OCI-LY7 (cell line): ENCODE data around the gene TLR9.

Source experiments
- EZH2phosphoT487 ChIP-seq: fragments of 200-600 bp; sonication (generic); IDR thresholded peaks from 2 replicates; pipeline ENCODE4 v1.6.1; 2018; ENCODE audit warnings: low read depth, borderline replicate concordance, mild to moderate bottlenecking, mixed run types, antibody characterized with exemption, low read length, moderate library complexity, mixed read lengths
- TF ChIP-seq, protein P1 (sequence below): fragments of 200-600 bp; sonication (generic); conservative IDR thresholded peaks from 2 replicates; pipeline ENCODE4 v1.5.1; 2014; ENCODE audit warnings: mild to moderate bottlenecking, antibody characterized with exemption, low read length, moderate library complexity, mixed read lengths

DNA sequence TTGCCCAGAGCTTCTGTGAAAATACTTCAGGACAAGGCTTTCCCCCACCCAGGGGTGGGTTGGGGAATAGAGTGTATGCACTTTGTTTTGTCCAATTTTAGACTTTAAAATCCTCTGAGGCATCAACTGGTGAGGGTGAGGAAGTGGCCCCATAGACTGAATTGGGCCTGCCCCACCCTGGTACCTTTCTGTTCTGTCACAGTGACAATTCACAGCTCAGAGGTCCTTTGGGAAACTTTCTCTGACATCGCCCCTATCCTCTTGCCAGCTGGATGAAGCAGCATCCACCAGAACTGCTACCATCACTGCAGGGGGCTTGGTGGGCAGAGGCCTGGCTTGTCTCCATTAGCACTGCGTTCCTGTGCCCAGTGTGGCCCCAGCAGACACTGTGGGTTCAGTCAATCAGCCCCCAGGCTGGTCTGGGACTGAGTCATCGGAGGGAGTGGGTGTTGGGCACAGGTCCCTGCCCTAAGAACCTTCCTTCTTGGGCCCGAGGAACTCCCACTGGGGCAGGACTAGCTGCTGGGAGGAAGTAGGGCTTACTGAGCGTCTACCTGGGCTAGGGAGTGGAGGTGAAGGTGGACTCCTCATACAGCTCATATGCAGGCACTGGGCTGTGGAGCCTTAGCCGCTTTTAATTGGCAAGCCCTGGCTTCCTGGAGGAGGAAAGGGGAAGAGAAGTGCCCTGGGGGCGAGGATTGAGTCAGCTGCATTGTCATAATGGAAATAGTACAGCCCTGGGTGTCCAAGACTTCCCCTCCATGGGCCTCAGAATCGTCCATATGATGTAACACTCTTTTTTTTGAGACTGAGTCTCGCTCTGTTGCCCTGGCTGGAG, 18.6 kb upstream of the TLR9 start:
- TF ChIP-seq, protein P1, sequence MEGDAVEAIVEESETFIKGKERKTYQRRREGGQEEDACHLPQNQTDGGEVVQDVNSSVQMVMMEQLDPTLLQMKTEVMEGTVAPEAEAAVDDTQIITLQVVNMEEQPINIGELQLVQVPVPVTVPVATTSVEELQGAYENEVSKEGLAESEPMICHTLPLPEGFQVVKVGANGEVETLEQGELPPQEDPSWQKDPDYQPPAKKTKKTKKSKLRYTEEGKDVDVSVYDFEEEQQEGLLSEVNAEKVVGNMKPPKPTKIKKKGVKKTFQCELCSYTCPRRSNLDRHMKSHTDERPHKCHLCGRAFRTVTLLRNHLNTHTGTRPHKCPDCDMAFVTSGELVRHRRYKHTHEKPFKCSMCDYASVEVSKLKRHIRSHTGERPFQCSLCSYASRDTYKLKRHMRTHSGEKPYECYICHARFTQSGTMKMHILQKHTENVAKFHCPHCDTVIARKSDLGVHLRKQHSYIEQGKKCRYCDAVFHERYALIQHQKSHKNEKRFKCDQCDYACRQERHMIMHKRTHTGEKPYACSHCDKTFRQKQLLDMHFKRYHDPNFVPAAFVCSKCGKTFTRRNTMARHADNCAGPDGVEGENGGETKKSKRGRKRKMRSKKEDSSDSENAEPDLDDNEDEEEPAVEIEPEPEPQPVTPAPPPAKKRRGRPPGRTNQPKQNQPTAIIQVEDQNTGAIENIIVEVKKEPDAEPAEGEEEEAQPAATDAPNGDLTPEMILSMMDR = no peak
- no peak for TF ChIP-seq EZH2phosphoT487
